GM23338 (cell line): ENCODE results near the gene SPIRE2. TPM values are rescaled to one million over a fixed set of nuclear protein-coding genes. Genes with fewer than 3 reads are reported as not detected.

Source experiments
- ATAC-seq: fragments of 200-7000 bp; cut with Tn5 transposase; 3 replicates; pipeline ENCODE4 v1.9.1; 2020
- DNase-seq: peaks from one replicate; pipeline ENCODE4 v3.0.0-alpha.2; 2015; ENCODE audit warnings: low spot score
- H2AFZ ChIP-seq: fragments of 200-600 bp; sonication (generic); 2 replicates; pipeline ENCODE4 v1.8.0; 2016; ENCODE audit warnings: antibody characterized with exemption, mild to moderate bottlenecking, moderate library complexity
- H3F3A ChIP-seq: fragments of 200-600 bp; sonication (generic); replicated peaks from 2 replicates; pipeline ENCODE4 v1.8.0; 2017; ENCODE audit warnings: antibody characterized with exemption, mixed run types, low read depth
- H3K27ac ChIP-seq: fragments of 200-600 bp; sonication (generic); 2 replicates; pipeline ENCODE4 v1.6.1; 2016; ENCODE audit warnings: low read depth
- H3K27me3 ChIP-seq: fragments of 200-600 bp; sonication (generic); 2 replicates; pipeline ENCODE4 v1.8.0; 2016; ENCODE audit warnings: mild to moderate bottlenecking, mixed run types, moderate library complexity; ENCODE audit not compliant: insufficient read depth
- H3K36me3 ChIP-seq: fragments of 200-600 bp; sonication (generic); 2 replicates; pipeline ENCODE4 v1.8.0; 2016; ENCODE audit warnings: mild to moderate bottlenecking; ENCODE audit not compliant: insufficient read depth
- H3K4me1 ChIP-seq: fragments of 200-600 bp; sonication (generic); 2 replicates; pipeline ENCODE4 v1.8.0; 2016; ENCODE audit warnings: mild to moderate bottlenecking, moderate library complexity; ENCODE audit not compliant: insufficient read depth
- H3K4me2 ChIP-seq: fragments of 200-600 bp; sonication (generic); 2 replicates; pipeline ENCODE4 v1.7.1; 2017; ENCODE audit warnings: mixed run types
- H3K4me3 ChIP-seq: fragments of 200-600 bp; sonication (generic); 2 replicates; pipeline ENCODE4 v1.6.1; 2016; ENCODE audit warnings: mixed run types
- H3K79me2 ChIP-seq: fragments of 200-600 bp; sonication (generic); replicated peaks from 2 replicates; pipeline ENCODE4 v1.8.0; 2017; ENCODE audit warnings: mild to moderate bottlenecking; ENCODE audit not compliant: insufficient read depth
- H3K9me2 ChIP-seq: fragments of 200-600 bp; sonication (generic); 2 replicates; pipeline ENCODE4 v1.8.0; 2017; ENCODE audit not compliant: insufficient read depth
- H4K20me1 ChIP-seq: fragments of 200-600 bp; sonication (generic); replicated peaks from 2 replicates; pipeline ENCODE4 v1.8.0; 2017; ENCODE audit warnings: mild to moderate bottlenecking; ENCODE audit not compliant: insufficient read depth
- H3K27ac Mint-ChIP-seq: 2 replicates; pipeline ENCODE4 v1.8.0; 2020; ENCODE audit warnings: inconsistent platforms, mild to moderate bottlenecking, moderate library complexity, mixed read lengths
- H3K27me3 Mint-ChIP-seq: 3 replicates; pipeline ENCODE4 v1.8.0; 2022; ENCODE audit warnings: low read depth, mild to moderate bottlenecking, moderate library complexity, mixed read lengths, inconsistent platforms; ENCODE audit not compliant: insufficient read depth, poor library complexity
- H3K36me3 Mint-ChIP-seq: 3 replicates; pipeline ENCODE4 v1.8.0; 2021; ENCODE audit warnings: low read depth, mild to moderate bottlenecking, inconsistent platforms, moderate library complexity, mixed read lengths
- H3K4me1 Mint-ChIP-seq: 3 replicates; pipeline ENCODE4 v1.8.0; 2020; ENCODE audit warnings: mild to moderate bottlenecking, inconsistent platforms, mixed read lengths
- H3K4me3 Mint-ChIP-seq: 3 replicates; pipeline ENCODE4 v1.8.0; 2021; ENCODE audit warnings: moderate library complexity, mild to moderate bottlenecking, inconsistent platforms, mixed read lengths
- H3K9me3 Mint-ChIP-seq: 3 replicates; pipeline ENCODE4 v1.8.0; 2020; ENCODE audit warnings: moderate library complexity, mild to moderate bottlenecking, inconsistent platforms, mixed read lengths
- CREB1 ChIP-seq: fragments of 250-450 bp; sonication (Bioruptor Pico); IDR thresholded peaks from 2 replicates; pipeline ENCODE4 v1.5.0; 2020; ENCODE audit warnings: low read depth, mild to moderate bottlenecking, moderate library complexity
- EZH2 ChIP-seq: fragments of 200-600 bp; sonication (generic); IDR thresholded peaks from one replicate; pipeline ENCODE4 v1.8.0; 2017; ENCODE audit warnings: antibody characterized with exemption, mild to moderate bottlenecking, low read depth; ENCODE audit not compliant: unreplicated experiment
- EZH2phosphoT487 ChIP-seq: fragments of 200-600 bp; sonication (generic); IDR thresholded peaks from one replicate; pipeline ENCODE4 v1.8.1; 2018; ENCODE audit warnings: antibody characterized with exemption; ENCODE audit not compliant: unreplicated experiment
- JUNB ChIP-seq: IDR thresholded peaks from one replicate; pipeline ENCODE4 v1.6.1; 2016; ENCODE audit warnings: antibody characterized with exemption; ENCODE audit not compliant: unreplicated experiment
- NANOG ChIP-seq: IDR thresholded peaks from 2 replicates; pipeline ENCODE4 v1.6.1; 2016; ENCODE audit warnings: antibody characterized with exemption, borderline replicate concordance
- POLR2AphosphoS5 ChIP-seq: IDR thresholded peaks from 2 replicates; pipeline ENCODE4 v1.6.1; 2016; ENCODE audit warnings: antibody characterized with exemption, low read depth
- ZNF114 ChIP-seq: fragments of 250-450 bp; sonication (Bioruptor Pico); IDR thresholded peaks from 2 replicates; pipeline ENCODE4 v1.5.0; 2020; ENCODE audit warnings: mild to moderate bottlenecking, moderate library complexity
- ZNF331 ChIP-seq: fragments of 250-450 bp; sonication (Bioruptor Pico); IDR thresholded peaks from 2 replicates; pipeline ENCODE4 v1.5.0; 2020; ENCODE audit warnings: low read depth, mild to moderate bottlenecking, moderate library complexity
- polyA plus RNA-seq: library from polyadenylated mRNA; unstranded; fragments of >200 nt; fragmentation: Nextera tagmentation; extraction: Ambion mirVana; gene quantifications from 2 replicates; pipeline ENCODE4 v1.2.1, GENCODE V29; 2016
- total RNA-seq: library from RNA; depleted of rRNA; stranded (reverse); fragments of >200 nt; shearing (Covaris generic); gene quantifications from 2 replicates; pipeline ENCODE4 v1.2.3, GENCODE V29; 2014
- TF ChIP-seq, protein P1 (sequence below): IDR thresholded peaks from one replicate; pipeline ENCODE4 v1.6.1; 2018; ENCODE audit warnings: antibody characterized with exemption; ENCODE audit not compliant: unreplicated experiment
- TF ChIP-seq, protein P2 (sequence below): IDR thresholded peaks from 2 replicates; pipeline ENCODE4 v1.6.1; 2016; ENCODE audit warnings: antibody characterized with exemption
- TF ChIP-seq, protein P3 (sequence below), 2 experiments: fragments of 200-600 bp in 1 of 2; sonication (generic) in 1 of 2; conservative IDR thresholded peaks; 2 replicates each; pipeline versions ENCODE4 v1.5.1 to v1.6.1; 2016 to 2017; ENCODE audit warnings: antibody characterized with exemption in 2 of 2, low read depth in 2 of 2, mild to moderate bottlenecking in 2 of 2, moderate library complexity in 1 of 2

SPIRE2 gene
- total and polyA plus RNA-seq, 2 experiments from 2014 or later: 5.0 to 15.2 TPM

DNA sequence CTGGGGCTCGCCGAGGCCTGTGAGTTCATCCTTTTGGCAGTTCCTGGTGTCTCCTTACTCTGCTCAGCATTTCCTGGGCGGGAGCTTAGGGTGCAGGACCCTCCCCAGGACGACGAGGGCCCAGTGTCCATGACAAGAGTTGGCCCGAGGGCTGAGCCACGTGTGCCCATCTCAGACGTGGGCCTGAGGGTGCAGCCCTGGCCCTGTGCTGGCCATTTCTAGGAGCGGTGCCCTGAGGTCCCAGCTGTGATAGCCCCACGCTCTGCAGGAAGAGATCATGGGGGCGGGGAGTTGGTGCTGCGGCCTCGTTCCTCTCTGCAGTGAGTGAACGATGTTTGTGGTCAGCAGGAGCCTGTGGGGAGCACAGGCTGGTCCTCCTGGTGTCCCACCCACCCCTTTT, 84.4 kb downstream of the SPIRE2 start:
- no peak overlapping the region for H2AFZ ChIP-seq
- peaks cover 6% of the 10 kb centered on the region; the same call in 1 of the 3 replicates for H3K4me1 Mint-ChIP-seq
- TF ChIP-seq POLR2AphosphoS5 (no peak), EZH2 (no peak)

DNA sequence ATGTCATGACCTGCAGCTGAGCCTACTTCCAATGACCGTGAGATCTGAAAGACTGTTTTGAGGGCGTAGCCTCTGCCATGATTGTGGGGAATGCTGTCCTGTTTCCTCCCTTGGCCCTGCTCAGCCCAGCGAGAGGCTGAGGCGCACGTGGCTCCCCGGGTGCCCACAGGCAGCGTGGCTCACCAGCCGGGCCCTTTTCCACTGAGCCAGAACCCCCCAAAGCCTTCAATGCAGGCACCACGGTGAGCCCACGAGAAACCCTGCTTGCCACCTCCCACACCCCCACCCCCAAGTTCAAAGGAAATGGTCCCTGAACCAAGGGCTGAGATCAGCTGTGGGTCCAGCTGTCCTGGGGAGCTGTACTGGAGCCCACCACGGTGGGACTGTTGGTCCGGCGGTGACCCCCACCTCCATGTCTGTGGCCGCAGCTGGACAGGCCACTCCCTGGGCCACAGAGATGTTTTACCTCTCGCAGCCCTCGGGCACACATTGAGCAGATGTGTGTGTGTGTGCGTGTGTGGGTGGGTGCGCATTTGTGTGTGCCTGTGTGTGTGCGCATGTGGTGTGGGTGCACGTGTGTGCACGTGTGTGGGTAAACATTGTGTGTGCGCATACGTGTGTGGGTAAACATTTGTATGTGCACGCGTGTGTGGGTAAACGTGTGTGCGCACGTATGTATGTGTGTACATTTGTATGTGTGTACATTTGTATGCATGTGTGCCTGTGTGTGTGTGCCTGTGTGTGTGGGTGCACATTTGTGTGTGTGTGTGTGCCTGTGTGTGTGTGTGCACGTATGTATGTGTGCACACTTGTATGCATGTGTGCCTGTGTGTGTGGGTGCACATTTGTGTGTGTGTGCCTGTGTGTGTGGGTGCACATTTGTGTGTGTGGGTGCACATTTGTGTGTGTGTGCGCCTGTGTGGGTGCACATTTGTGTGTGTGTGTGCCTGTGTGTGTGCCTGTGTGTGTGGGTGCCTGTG, 85.4 kb downstream of the SPIRE2 start:
- Mint-ChIP-seq H3K9me3 (peaks cover 14% of the 10 kb centered on the region; the same call in 2 of the 3 replicates), H3K27ac (no peak overlapping the region), H3K4me3 (no peak overlapping the region), H3K4me1 (peaks cover 8% of the 10 kb centered on the region; the same call in 1 of the 3 replicates), H3K27me3 (peaks cover 38% of the 10 kb centered on the region), H3K36me3 (peaks cover 18% of the 10 kb centered on the region)
- Histone ChIP-seq H3K27ac (no peak overlapping the region), H3K4me2 (no peak overlapping the region), H3K79me2 (no peaks in the 10 kb centered on the region), H3K4me1 (peaks cover 11% of the 10 kb centered on the region), H3K27me3 (peaks cover under 1% of the 10 kb centered on the region; the same call in 1 of the 2 replicates), H2AFZ (no peak overlapping the region), H3K9me2 (no peaks in the 10 kb centered on the region), H4K20me1 (no peaks in the 10 kb centered on the region), H3K36me3 (no peaks in the 10 kb centered on the region; the same call in 1 of the 2 replicates), H3F3A (peaks cover 27% of the 10 kb centered on the region), H3K4me3 (no peak overlapping the region)
- DNase-seq (no peak), ATAC-seq (no peak)
- TF ChIP-seq JUNB (no peak), EZH2phosphoT487 (no peak), ZNF331 (CRISPR knock-in tag) (no peak), ZNF114 (CRISPR knock-in tag) (no peak), NANOG (no peak), POLR2AphosphoS5 (no peak), CREB1 (no peak), EZH2 (no peak)
- TF ChIP-seq, protein P1, sequence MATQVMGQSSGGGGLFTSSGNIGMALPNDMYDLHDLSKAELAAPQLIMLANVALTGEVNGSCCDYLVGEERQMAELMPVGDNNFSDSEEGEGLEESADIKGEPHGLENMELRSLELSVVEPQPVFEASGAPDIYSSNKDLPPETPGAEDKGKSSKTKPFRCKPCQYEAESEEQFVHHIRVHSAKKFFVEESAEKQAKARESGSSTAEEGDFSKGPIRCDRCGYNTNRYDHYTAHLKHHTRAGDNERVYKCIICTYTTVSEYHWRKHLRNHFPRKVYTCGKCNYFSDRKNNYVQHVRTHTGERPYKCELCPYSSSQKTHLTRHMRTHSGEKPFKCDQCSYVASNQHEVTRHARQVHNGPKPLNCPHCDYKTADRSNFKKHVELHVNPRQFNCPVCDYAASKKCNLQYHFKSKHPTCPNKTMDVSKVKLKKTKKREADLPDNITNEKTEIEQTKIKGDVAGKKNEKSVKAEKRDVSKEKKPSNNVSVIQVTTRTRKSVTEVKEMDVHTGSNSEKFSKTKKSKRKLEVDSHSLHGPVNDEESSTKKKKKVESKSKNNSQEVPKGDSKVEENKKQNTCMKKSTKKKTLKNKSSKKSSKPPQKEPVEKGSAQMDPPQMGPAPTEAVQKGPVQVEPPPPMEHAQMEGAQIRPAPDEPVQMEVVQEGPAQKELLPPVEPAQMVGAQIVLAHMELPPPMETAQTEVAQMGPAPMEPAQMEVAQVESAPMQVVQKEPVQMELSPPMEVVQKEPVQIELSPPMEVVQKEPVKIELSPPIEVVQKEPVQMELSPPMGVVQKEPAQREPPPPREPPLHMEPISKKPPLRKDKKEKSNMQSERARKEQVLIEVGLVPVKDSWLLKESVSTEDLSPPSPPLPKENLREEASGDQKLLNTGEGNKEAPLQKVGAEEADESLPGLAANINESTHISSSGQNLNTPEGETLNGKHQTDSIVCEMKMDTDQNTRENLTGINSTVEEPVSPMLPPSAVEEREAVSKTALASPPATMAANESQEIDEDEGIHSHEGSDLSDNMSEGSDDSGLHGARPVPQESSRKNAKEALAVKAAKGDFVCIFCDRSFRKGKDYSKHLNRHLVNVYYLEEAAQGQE: no peak
- TF ChIP-seq, protein P2, sequence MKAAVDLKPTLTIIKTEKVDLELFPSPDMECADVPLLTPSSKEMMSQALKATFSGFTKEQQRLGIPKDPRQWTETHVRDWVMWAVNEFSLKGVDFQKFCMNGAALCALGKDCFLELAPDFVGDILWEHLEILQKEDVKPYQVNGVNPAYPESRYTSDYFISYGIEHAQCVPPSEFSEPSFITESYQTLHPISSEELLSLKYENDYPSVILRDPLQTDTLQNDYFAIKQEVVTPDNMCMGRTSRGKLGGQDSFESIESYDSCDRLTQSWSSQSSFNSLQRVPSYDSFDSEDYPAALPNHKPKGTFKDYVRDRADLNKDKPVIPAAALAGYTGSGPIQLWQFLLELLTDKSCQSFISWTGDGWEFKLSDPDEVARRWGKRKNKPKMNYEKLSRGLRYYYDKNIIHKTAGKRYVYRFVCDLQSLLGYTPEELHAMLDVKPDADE: no peak
- TF ChIP-seq, protein P3, sequence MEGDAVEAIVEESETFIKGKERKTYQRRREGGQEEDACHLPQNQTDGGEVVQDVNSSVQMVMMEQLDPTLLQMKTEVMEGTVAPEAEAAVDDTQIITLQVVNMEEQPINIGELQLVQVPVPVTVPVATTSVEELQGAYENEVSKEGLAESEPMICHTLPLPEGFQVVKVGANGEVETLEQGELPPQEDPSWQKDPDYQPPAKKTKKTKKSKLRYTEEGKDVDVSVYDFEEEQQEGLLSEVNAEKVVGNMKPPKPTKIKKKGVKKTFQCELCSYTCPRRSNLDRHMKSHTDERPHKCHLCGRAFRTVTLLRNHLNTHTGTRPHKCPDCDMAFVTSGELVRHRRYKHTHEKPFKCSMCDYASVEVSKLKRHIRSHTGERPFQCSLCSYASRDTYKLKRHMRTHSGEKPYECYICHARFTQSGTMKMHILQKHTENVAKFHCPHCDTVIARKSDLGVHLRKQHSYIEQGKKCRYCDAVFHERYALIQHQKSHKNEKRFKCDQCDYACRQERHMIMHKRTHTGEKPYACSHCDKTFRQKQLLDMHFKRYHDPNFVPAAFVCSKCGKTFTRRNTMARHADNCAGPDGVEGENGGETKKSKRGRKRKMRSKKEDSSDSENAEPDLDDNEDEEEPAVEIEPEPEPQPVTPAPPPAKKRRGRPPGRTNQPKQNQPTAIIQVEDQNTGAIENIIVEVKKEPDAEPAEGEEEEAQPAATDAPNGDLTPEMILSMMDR (conservative IDR thresholded peaks at IDR 0.05; ENCODE audit: low read depth in 2 of 2): no peak

More for the DNA sequence above, 84.4 kb downstream of the SPIRE2 start:
- H3K27ac ChIP-seq: no peak overlapping the region
- peaks cover 24% of the 10 kb centered on the region for H3F3A ChIP-seq
- no peaks in the 10 kb centered on the region for H3K79me2 ChIP-seq
- no peaks in the 10 kb centered on the region for H3K9me2 ChIP-seq
- peaks cover 24% of the 10 kb centered on the region for H3K36me3 Mint-ChIP-seq
- no peak for DNase-seq
- H3K4me3 Mint-ChIP-seq: no peak overlapping the region
- ATAC-seq: no peak
- H3K27ac Mint-ChIP-seq: no peak overlapping the region
- H3K27me3 ChIP-seq: no peaks in the 10 kb centered on the region
- H3K4me2 ChIP-seq: no peak overlapping the region
- H4K20me1 ChIP-seq: no peaks in the 10 kb centered on the region
- H3K9me3 Mint-ChIP-seq: peaks cover 15% of the 10 kb centered on the region; the same call in 2 of the 3 replicates
- no peak overlapping the region for H3K4me3 ChIP-seq
- peaks cover 9% of the 10 kb centered on the region for H3K4me1 ChIP-seq
- H3K27me3 Mint-ChIP-seq: peaks cover 32% of the 10 kb centered on the region
- no peaks in the 10 kb centered on the region; the same call in 1 of the 2 replicates for H3K36me3 ChIP-seq
